HepG2 (cell line): ENCODE measurements around the gene SMOC1. TPM values are rescaled to one million over a fixed set of nuclear protein-coding genes. Genes with fewer than 3 reads are reported as not detected.
A peak's percentile ranks its signal among the peaks of the same experiment; 100 is the strongest.

ENCODE experiments used
- CENPT ChIP-seq: sonication (generic); formaldehyde crosslinking; IDR thresholded peaks from 2 replicates; pipeline ENCODE4 v1.8.0; 2022; ENCODE audit warnings: low read depth, mild to moderate bottlenecking, moderate library complexity, missing genetic modification reagents
- EED ChIP-seq: sonication (generic); formaldehyde crosslinking; IDR thresholded peaks from 2 replicates; pipeline ENCODE4 v1.5.0; 2020; ENCODE audit warnings: mild to moderate bottlenecking, missing genetic modification reagents
- HDAC1 ChIP-seq: sonication (generic); formaldehyde crosslinking; IDR thresholded peaks from 2 replicates; pipeline ENCODE4 v1.5.1; 2020; ENCODE audit warnings: mild to moderate bottlenecking, missing genetic modification reagents
- HMG20A ChIP-seq: IDR thresholded peaks from 2 replicates; pipeline ENCODE4 v1.6.1; 2016; ENCODE audit warnings: borderline replicate concordance
- HNRNPL ChIP-seq: fragments of 200-400 bp; formaldehyde crosslinking; IDR thresholded peaks from 2 replicates; pipeline ENCODE4 v1.6.1; 2017; ENCODE audit warnings: mild to moderate bottlenecking, low read depth, low read length
- MAFG ChIP-seq: sonication (generic); formaldehyde crosslinking; IDR thresholded peaks from 2 replicates; pipeline ENCODE4 v1.5.1; 2020; ENCODE audit warnings: mild to moderate bottlenecking, missing genetic modification reagents
- NFE2 ChIP-seq: sonication (generic); formaldehyde crosslinking; IDR thresholded peaks from 2 replicates; pipeline ENCODE4 v1.4.0; 2020; ENCODE audit warnings: missing genetic modification reagents
- NFYC ChIP-seq: IDR thresholded peaks from 2 replicates; pipeline ENCODE4 v1.6.1; 2016; ENCODE audit warnings: missing genetic modification reagents, missing compliant biosample characterization
- PITX1 ChIP-seq: sonication (generic); formaldehyde crosslinking; IDR thresholded peaks from 2 replicates; pipeline ENCODE4 v1.5.1; 2020; ENCODE audit warnings: mild to moderate bottlenecking, missing genetic modification reagents
- POLR2A ChIP-seq, 2 experiments: IDR thresholded peaks; 2 replicates each; pipeline ENCODE4 v1.6.1; 2011; ENCODE audit warnings: low read depth in 2 of 2, low read length in 2 of 2, mild to moderate bottlenecking in 1 of 2, moderate library complexity in 1 of 2; ENCODE audit not compliant: insufficient read depth in 1 of 2
- PREB ChIP-seq: sonication (generic); formaldehyde crosslinking; IDR thresholded peaks from 2 replicates; pipeline ENCODE4 v1.4.0; 2020; ENCODE audit warnings: missing genetic modification reagents
- REST ChIP-seq, 2 experiments: IDR thresholded peaks; 2 replicates each; pipeline ENCODE4 v1.6.1; 2011 to 2012; ENCODE audit warnings: low read length in 2 of 2, borderline replicate concordance in 1 of 2, low read depth in 1 of 2, mild to moderate bottlenecking in 1 of 2, moderate library complexity in 1 of 2
- RFXAP ChIP-seq: sonication (generic); formaldehyde crosslinking; IDR thresholded peaks from 2 replicates; pipeline ENCODE4 v1.4.0; 2020; ENCODE audit warnings: missing genetic modification reagents, borderline replicate concordance
- SAFB2 ChIP-seq: sonication (generic); formaldehyde crosslinking; IDR thresholded peaks from 2 replicates; pipeline ENCODE4 v1.5.1; 2020; ENCODE audit warnings: missing genetic modification reagents, low read depth, mild to moderate bottlenecking, borderline replicate concordance
- SMAD1 ChIP-seq: sonication (generic); formaldehyde crosslinking; IDR thresholded peaks from 2 replicates; pipeline ENCODE4 v1.4.0; 2020; ENCODE audit warnings: missing genetic modification reagents, low read depth, mild to moderate bottlenecking, borderline replicate concordance
- TEAD3 ChIP-seq: optimal IDR thresholded peaks from 2 replicates; pipeline ENCODE3; 2016; ENCODE audit warnings: borderline replicate concordance
- U2AF1 ChIP-seq: fragments of 200-400 bp; formaldehyde crosslinking; optimal IDR thresholded peaks from 2 replicates; pipeline ENCODE3; 2017; ENCODE audit warnings: mild to moderate bottlenecking, low read depth, low read length
- ZBTB34 ChIP-seq: sonication (generic); formaldehyde crosslinking; IDR thresholded peaks from 2 replicates; pipeline ENCODE4 v1.8.0; 2022; ENCODE audit warnings: mild to moderate bottlenecking, missing genetic modification reagents
- ZFP82 ChIP-seq: sonication (generic); formaldehyde crosslinking; IDR thresholded peaks from 2 replicates; pipeline ENCODE4 v1.5.1; 2020; ENCODE audit warnings: mild to moderate bottlenecking, missing genetic modification reagents, borderline replicate concordance
- ZNF18 ChIP-seq: sonication (generic); formaldehyde crosslinking; IDR thresholded peaks from 2 replicates; pipeline ENCODE4 v1.8.0; 2022; ENCODE audit warnings: mild to moderate bottlenecking, missing genetic modification reagents; ENCODE audit not compliant: insufficient replicate concordance
- ZNF781 ChIP-seq: sonication (generic); formaldehyde crosslinking; IDR thresholded peaks from 2 replicates; pipeline ENCODE4 v1.5.1; 2020; ENCODE audit warnings: borderline replicate concordance, mild to moderate bottlenecking, missing genetic modification reagents; ENCODE audit errors: not compliant biosample characterization
- polyA plus RNA-seq, 8 experiments: library from polyadenylated mRNA; depleted of rRNA in 3 of 8; stranded (reverse) in 7 of 8; unstranded in 1 of 8; fragments of >200 nt; fragmentation: Illumina TruSeq in 4 of 8; extraction: Trizol in 4 of 8; gene quantifications; 2 replicates each; pipeline versions ENCODE4 v1.2.1 to v1.2.3, GENCODE V29; 2011 to 2016; ENCODE audit warnings: low read depth in 4 of 8, missing spikeins in 1 of 8, mixed read lengths in 1 of 8; ENCODE audit not compliant: insufficient read depth in 1 of 8
- total RNA-seq, 5 experiments: library from RNA; depleted of rRNA; stranded (reverse); fragments of >200 nt; fragmentation: Illumina TruSeq; extraction: Trizol; gene quantifications; 2 replicates each; pipeline ENCODE4 v1.2.3, GENCODE V29; 2016; ENCODE audit warnings: low read depth in 1 of 5

The SMOC1 gene
- total and polyA plus RNA-seq, 2 of the 13 experiments (the other 11 are each of a cell fraction or from before 2014, with no cell fraction given), result 17.8 to 35.6 TPM

- TF ChIP-seq ZBTB34 (no peak), HMG20A (CRISPR knock-in tag) (no peak; the same call in 1 of the 2 replicates), PREB (CRISPR knock-in tag) (no peak), ZNF781 (CRISPR knock-in tag) (no peak), U2AF1 (no peak), SAFB2 (CRISPR knock-in tag) (peak; percentile 72), TEAD3 (no peak), ZFP82 (CRISPR knock-in tag) (no peak; the same call in 1 of the 2 replicates), REST (IDR thresholded peaks at IDR 0.05; ENCODE audit: borderline replicate concordance in 1 of 2, low read depth in 1 of 2, low read length in 2 of 2) (peak in 1 of 2 experiments; percentile 68; a peak in 1 of 4 replicates), PITX1 (CRISPR knock-in tag) (no peak), NFE2 (no peak), EED (CRISPR knock-in tag) (0 out of 2 replicates have a peak, but pooled peaks have one; percentile 64), HDAC1 (CRISPR knock-in tag) (peak; percentile 68), RFXAP (CRISPR knock-in tag) (peak; percentile 53; the same call in 1 of the 2 replicates), HNRNPL (0 out of 2 replicates have a peak, but pooled peaks have one; percentile 46), MAFG (CRISPR knock-in tag) (no peak), SMAD1 (CRISPR knock-in tag) (0 out of 2 replicates have a peak, but pooled peaks have one; percentile 13), NFYC (CRISPR knock-in tag) (peak; percentile 93), POLR2A (IDR thresholded peaks at IDR 0.05; ENCODE audit: insufficient read depth in 1 of 2, low read depth in 2 of 2, low read length in 2 of 2) (peak; percentile 97 to 98), ZNF18 (peak; percentile 75), CENPT (CRISPR knock-in tag) (0 out of 2 replicates have a peak, but pooled peaks have one; percentile 7)
Observed at GRCh38 chr14:69879175-69880043, at the start of gene SMOC1 (continued).
